CD4-positive, alpha-beta T cell treated with Interleukin-2 at 100 ng/mL for 4 hours (primary cell): ENCODE data around the gene ERN1.

Experiments
- DNase-seq: peaks from one replicate; pipeline ENCODE4 v3.0.0-alpha.2; 2020; ENCODE audit warnings: low spot score

The ERN1 gene

DNA sequence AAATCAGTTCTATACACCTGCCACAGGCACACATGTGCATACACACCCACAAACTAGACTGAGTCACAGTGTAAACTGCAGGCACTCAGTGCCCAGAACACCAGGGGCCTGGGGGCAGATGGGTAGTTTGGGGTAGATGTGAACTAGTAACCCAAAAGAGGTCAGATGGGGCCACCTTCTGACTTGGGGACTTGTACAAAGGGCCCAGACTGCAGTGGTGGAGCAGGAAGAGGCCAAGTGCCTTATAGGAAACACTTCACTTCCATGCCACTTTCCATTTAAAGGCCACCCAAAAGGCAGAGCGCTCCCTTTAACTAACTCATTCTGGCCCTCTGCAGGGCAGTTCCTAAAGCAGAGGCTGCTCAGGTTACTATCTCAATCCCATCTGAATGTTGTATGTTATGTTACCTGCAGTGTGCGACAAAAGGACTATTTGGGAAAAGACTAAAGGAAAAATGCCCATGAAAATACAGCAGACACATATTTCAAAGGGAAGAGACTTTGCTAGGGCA, 27.8 kb upstream of the ERN1 start:
- DNase-seq, result no peak

DNA sequence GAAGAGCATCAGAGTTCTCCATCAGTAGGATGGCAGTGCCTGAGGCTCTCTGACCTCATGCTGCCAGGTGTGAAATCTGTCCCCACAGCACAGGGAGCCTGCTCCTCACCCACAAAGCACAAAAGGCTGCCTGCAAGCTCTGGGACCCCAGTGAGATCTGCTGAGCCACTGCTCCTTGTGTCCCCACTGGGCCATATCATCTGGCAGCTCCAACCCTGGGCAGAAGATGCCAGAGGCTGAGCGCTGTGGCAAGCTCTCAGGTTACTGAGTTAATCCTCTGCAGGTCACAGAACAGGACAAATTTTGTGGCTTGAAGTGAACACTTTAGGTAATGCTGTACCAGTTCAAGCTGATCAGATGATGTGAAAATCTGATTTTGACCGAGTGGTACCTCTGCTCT, 26.7 kb upstream of the ERN1 start:
- no peak for DNase-seq

DNA sequence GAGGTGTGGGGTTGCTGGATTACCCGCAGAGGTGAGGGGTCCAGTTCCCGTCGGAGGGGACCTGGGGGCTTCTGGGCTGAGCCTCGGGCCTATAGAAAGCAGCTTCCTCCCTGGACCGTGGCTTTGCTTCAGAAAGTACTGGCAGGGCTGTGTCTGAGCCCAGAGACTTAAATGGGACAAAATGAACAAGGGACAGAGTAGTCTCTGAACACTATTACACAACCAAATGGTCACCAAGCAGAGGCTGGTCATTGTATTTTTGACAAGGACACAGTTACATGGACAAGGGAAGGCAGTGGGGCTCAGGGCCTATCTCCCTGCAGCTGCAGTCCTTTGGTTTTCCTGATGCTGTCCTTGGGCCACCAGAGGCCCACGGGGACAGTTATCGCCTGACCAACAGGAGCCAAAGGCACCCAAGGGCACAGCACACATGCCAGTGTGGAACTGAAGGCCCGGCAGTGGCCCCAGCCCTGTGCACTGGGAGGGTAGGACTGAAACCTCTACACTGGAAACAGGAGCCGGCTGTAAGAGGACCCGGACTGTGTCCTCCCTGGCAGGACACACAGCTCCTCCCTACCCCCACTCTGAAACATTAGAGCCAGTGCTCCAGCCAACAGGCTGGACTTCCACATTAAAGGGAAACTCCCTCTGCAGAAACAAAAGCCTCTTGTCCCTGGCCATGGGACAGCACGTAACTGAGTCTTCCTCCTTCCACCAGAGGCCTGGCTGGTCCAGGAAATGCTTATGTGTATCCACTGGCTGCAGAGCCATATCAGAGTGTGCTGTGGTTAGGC, 26.0 kb upstream of the ERN1 start:
- no peak for DNase-seq

DNA sequence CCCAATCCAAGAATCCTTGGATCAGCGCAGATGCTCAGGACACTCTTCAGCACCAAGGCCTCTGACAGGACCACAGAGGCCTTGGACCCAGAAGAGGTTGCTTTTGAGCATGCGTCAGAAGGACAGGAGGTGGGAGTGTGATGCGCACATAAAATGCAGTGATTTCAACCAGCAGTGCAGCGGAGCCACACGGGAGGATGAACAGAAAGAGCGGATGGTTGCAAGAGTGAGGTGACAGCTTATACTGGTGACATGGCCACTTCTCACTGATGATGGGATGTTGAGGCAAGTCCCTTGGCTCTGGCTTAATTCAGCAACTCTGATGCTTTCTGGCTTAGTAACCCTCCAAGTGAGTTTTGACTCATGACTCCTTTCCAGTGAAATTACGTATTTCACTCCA, 25.2 kb upstream of the ERN1 start:
- DNase-seq, result no peak

DNA sequence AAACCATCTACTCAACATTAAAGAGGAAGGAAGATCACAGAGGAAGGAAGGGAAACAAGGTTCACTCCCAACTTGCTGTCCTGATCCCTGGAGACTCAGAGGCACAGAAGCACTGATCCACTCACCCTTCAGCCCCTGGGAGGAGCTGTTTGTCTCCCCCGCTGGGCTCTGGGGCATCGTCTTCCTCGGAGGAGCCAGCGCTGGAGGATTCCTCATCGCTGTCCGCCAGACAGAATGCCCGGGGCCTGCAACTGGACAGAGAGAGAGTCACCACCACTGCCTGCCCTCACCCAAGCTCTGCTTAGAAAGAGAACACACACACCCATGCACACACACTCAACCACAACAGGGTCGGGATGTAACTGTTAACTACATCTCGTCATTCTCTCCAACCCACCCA, 24.8 kb upstream of the ERN1 start:
- no peak for DNase-seq

DNA sequence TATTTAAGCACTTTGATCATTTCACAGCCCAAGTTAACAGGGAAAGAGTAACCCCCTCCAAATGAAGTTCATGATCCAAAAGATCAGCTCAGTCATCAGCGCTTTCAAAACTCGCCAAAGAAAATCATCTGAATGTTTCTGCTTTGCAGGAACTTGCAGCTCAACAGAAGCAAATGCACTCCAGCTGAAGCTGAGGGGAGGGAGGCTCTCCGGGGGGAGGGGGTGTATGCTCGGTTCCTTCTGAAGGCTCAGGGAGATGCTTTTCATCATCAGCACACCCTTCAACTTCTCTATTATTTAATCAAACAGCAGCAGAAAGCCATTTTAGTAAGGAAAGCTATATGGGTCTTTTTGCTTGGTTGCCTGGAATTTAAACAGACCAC, 24.4 kb upstream of the ERN1 start:
- no peak for DNase-seq

DNA sequence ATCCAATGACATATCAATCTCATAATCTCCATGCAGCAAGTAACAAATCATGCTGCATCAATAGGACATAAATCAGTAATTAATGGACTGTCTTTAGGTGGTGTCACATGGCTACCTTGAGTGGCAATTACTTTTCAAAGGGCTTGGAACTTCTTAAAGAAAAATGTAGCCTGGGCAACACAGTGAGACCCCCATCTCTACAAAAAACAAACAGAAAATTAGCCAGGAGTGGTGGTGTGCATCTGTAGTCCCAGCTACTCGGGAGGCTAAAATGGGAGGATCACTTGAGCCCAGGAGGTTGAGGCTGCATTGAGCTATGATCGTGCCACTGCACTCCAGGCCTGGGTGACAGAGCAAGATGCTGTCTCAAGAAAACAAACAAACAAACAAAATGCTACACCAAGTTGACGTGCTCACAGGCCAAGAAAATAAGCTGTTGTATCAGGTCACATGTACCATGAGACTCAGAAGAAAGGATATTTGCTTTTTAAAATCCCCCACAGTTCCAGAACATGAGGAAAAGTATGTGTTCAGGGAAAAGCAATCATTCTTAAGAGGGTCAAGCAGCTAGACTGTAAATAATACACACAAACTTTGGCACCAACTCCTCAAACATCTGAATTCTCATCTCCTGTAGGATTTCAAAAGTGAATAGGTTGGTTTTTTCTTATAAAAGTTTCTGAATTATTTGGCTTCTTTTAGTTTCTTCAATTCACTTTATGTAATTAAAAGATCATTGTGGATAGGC, 23.8 kb upstream of the ERN1 start:
- no peak for DNase-seq

DNA sequence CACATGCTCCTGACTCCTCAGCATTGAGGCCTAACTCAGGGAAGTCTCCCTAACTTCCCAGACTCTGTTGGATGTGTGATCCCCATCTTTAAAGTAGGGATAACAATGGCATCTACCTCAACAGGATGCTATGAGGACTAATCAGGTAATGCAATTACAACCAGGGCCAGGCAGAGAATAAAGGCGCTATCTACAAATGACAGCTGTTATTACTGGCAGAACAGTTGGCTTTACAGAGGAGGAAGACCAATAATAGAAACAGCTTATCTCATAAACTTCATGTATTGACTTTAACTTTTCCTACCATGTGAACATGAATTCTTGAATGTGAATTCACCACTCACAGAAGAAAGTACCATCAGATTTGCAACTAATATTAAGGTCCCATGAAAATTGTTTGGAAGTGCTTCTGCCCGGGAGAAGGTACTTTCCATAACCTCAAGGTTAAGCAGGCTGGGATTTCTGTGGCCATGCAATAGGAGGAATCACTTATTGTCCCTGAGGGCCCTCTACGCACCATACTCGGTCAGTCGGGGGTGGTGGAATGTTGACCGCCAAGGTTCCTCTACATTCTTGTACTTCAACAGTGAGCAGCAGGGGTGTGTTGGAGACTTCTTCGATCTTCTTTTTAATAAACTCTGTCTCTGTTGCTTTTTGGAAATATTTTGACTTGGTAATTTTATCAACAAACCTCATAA, 22.6 kb upstream of the ERN1 start:
- DNase-seq, result no peak

DNA sequence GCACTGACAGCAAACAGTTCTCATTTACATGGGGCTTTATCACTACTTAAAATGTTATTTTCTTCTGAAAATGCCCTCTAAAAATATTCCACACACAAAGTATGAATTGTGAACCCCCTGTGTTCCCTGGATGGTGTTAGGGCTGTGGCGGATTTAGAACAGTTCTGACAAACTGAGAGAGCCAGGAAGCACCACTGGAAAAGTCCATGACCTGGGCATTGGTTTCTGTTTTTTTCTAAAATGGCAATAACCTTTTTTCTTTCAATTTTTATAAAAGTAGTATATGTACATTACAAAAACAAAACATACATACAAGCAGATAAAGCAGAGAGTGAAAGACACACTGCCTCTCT, 21.0 kb upstream of the ERN1 start:
- no peak for DNase-seq

DNA sequence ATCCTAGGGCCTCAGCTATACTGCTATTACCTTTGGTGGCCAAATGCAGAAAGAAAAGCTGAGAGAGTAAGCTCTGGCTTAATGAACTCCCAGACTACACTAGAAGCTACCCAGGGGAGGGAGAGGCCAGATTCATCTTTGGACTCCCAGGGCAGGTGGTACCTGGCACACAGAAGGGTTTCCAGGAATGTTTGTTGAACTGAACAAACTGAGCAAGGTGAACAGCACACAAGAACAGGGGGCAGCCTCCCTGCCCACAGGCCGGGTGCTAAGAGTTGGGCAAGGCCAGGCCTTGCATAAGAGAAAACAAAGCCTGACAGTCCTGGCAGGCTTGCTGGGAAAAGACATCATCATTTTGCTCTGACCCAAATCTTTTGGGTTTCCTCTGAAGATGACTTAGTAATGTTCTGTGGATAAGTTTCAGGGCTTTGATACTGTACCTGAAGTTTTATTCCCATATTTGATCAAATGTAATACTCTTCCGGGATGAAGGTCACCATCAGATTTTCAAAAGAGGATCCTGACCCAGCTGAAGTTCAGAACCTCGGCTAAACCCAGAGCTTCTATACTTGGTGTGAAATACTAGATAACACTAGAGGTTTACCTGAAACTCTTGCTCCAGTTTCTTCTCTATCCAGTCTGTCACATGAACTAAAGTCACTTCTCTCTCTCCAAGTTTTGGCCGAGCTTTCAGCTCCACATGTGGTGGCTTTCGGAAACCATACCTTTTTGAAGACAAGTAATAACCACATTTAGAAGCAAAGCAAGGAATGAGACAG, 20.5 kb upstream of the ERN1 start:
- DNase-seq, result no peak

DNA sequence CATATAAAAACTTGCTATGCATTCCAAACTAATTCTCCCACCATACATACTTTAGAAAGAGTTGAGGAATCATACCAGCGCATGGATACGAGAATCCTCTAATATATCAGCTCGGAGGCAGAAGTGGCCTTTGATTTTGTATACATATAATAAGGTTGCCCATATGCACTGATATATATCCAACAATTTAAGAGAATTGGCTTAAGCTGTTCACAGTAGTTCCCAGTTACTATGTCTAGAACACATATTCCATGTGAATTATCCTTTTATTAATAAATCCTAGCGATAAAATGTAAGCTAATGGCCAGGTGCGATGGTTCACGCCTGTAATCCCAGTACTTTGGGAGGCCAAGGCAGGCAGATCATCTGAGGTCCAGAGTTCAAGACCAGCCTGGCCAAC, 19.3 kb upstream of the ERN1 start:
- DNase-seq, result no peak

DNA sequence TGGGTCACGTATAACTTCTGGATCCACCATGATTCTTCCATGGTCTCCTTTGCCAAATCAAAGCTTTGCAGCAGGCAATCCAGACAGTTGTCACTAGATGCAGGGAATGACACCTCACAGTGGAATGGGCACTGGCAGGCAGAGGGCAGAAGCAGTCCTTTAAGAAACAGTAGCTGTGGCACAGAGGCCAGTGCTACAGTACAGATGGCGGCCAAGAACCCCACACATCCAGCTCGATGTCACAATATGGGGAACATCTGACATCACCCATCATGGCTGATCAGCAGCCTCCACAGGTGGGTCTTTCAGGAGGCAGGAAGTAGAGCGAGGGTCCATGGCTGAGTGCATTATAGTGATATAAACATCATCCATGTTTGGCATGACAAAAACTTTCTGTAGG, 18.8 kb upstream of the ERN1 start:
- no peak for DNase-seq

DNA sequence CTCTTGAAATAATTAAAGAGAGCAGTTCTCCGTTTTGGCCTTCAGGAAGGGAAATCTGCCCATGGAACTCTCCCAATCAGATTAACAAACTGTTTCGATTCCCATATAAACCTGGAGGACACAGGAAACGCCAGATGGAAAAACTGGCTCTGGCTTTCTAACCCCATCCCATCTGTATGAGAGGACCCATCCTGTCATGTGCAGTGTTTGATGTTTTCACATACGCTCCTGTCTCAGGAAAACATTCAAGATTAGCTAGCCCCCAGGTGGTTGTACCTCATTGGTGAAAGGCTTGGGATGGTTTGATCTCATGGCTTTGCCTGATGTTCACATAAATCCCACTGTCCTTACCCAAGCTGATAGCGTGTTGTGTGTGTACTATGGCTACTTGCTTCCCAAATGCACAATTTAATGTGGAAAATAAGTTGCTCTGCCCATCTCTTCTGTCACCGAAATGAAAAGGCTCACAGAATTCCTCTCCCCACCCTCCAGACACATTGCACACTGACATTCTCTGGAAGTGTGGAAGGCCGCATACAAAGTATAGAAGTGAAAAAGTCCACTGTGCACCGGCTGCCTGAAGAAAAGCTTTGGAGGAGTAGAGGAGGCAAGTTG, 18.2 kb upstream of the ERN1 start:
- no peak for DNase-seq

DNA sequence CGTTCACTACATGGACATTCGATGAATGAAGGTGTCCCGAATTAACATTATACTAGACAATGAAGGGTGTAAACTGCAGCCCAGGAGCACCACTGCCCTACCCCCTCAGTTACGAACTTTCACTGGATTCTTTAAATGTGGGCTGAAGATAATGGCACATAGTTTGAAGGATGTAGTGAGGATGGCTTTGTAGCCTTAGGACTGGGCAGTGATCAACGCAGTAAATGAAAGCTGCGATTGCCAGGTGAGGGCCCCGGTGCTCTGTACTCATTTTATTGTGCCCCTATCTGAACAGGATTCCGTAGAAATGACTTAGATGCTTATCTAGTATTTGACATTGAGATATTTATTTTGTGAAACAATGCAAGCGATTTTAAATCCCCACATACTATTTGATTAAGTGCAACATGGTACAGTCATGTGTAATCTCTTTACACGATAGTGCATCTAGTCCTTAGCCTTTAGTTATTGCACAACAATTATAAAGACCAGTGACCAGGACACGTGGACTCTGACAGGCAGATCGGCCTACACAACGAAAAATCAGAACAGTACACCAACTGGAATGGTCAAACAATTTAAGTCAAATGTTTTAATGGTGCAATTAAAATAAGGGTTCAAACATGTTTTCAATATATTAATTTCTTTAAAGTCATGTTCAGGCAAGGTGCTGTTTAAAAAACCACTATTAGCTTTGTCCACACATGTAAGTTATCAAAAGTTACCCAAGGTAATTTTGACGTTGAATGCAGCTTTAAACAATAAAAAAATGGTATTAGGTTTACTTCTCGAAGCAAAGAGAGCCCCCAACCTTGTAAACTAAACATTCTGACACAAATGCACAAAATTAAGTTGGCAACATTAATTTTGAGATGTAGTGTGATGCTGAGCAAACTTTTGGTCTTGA, 17.4 kb upstream of the ERN1 start:
- DNase-seq, result no peak

DNA sequence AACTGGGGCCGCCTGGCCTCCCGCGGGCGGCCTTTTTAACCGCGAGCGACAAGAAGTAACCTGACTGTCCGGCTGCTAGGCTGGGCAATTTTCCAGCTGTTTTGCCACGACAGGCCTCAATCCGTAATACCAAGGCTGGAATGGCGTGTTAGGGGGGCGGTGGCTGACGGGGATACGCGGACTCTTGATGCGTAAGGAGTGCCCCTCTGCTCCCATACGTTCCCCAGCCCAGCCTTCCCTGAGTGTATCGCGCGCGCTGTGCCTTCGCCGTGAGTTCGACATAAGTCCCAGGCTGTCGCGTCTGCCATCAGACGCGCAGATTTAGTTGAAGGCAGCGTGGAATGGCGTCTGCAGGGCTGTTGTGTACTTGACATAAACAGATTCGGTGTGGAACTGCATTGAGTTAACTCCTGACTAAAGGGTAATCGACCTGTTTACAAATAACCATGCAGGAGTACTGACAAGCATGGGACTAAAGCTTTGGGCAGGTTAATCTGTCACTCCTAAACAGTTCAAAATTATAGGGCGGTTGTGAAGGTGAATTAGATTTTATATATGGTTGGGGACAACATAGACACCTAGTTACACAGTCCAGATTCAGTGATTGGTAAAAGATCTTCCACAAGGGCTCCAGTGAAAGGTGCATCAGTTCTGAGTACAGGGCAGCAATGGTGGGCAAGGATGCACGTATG, 16.6 kb upstream of the ERN1 start:
- DNase-seq, result peak; percentile 38

DNA sequence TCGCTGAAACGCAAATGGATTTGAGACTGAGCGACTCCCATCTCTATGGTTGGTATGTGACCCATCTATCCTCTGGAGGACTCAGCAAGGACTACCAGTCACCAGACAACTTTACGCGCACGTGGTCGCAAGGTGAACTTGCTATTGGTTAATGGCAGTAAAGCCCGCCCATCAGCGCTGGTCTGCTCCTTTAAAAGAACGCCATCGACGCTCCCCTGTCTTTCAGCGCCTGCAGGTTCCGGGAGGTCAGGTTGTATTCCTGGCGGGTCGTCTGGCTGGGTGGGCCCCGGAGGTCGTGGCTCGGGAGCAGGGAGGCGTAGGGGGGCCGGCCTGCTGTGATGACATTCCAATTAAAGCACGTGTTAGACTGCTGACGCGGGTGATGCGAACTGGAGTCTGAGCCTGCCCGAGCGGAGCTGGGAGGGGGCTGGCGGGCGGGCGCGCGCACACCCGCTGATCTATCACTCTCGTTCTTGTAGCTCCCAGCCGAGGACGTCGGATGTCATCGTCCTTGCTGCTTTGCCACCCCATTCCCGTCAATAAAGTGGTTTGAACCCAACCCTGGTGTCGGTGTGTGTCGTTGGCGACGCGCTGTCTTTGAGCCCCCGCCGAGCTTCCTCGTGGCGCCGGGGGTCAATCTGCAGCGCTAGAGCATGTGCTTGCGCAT, 15.9 kb upstream of the ERN1 start:
- DNase-seq, result peak; percentile 98

DNA sequence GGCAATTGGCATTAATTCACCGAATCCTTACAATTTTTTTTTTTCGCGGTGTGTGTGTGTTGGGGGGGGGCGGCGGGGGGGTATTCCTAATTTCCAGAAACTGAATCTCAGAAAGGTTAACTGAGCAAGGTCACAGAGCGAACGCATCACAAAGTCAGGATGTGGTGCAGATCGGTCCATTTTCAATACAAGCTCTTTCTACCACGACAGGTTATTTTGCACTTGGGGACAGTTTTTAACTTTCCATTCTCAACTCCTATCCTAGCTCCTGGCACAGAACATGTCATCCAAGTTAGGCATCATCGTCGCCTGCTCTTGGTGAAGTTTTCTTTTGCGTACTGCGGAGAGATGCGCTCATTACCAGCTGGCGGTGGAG, 15.4 kb upstream of the ERN1 start:
- DNase-seq, result no peak

DNA sequence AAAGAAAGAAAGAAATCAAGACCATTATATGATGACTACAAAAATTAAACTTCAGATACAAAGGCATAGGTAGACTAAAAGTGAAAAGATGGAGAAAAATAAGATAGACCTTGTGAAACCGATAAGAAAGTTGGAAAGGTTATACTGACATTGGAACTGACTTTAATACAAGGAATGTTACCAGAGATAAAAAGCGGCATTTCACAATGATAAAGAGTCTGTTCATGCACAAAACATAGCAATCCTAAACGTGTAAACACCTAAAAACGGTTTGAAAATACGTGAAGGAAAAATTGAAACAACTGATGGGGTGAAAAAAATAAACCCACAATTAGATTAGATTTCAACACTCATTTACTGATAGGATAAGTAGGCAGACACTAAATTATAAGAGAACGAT, 9.6 kb upstream of the ERN1 start:
- DNase-seq, result no peak

DNA sequence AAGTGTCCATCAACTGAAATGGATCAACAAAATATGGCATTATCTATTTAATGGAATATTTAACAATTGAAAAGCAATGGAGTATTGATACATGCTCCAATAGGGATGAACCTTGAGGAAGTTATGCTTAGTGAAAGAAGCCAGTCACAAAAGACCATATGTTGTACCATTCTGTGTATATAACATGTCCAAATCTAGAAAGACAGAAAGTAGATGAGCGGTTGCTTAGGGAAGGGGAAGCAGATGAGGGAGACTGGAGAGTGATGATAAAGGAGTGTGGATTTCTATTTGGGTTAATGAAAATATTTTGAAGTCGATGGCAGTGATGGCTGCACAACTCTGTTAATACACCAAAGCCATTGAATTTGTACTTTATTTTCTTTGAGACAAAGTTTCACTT, 8.5 kb upstream of the ERN1 start:
- DNase-seq, result no peak

DNA sequence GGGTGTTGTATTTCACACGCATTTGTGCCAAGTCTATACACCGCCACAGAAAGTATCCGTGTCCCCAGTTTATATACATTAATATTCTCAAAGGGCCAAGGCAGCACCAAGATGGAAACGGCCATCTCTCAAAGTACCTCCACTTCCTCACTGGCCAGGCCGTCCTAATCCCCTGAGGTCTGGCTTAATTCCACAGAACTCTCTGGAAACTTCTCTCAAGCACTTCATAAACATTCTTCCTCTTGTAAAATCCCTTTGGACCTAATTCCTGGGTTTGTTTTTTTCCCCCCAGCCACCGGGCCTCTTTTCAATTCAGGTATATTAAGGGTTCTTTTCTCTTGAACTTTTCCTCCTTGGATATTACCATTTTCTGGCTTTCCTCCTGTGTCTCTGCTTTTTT, 5.1 kb upstream of the ERN1 start:
- DNase-seq, result no peak
